K562 (cell line): ENCODE measurements around the gene C19orf67. TPM values are rescaled to one million over a fixed set of nuclear protein-coding genes. Genes with fewer than 3 reads are reported as not detected.

ENCODE experiments used
- CREM ChIP-seq: IDR thresholded peaks from 2 replicates; pipeline ENCODE4 v1.6.1; 2014; ENCODE audit warnings: antibody characterized with exemption, low read depth
- E2F4 ChIP-seq: sonication (generic); formaldehyde crosslinking; IDR thresholded peaks from 2 replicates; pipeline ENCODE4 v1.8.0; 2022; ENCODE audit warnings: mild to moderate bottlenecking, low read depth, missing genetic modification reagents
- E4F1 ChIP-seq: fragments of 250-450 bp; sonication (Bioruptor Pico); IDR thresholded peaks from 2 replicates; pipeline ENCODE4 v1.5.0; 2021; ENCODE audit warnings: mild to moderate bottlenecking, borderline replicate concordance
- GTF2B ChIP-seq: IDR thresholded peaks from 2 replicates; pipeline ENCODE4 v1.6.1; 2011; ENCODE audit not compliant: insufficient read length; ENCODE audit errors: extremely low read depth
- IRF1 ChIP-seq: sonication (generic); formaldehyde crosslinking; IDR thresholded peaks from 2 replicates; pipeline ENCODE4 v1.8.0; 2022; ENCODE audit warnings: missing genetic modification reagents, mild to moderate bottlenecking, borderline replicate concordance
- PTTG1 ChIP-seq: fragments of 450-650 bp; IDR thresholded peaks from 2 replicates; pipeline ENCODE4 v1.6.1; 2016; ENCODE audit warnings: low read depth, mild to moderate bottlenecking, missing genetic modification characterization, missing compliant biosample characterization
- SIX5 ChIP-seq, 2 experiments: IDR thresholded peaks; 2 replicates each; pipeline ENCODE4 v1.6.1; 2011; ENCODE audit warnings: low read length in 2 of 2, borderline replicate concordance in 1 of 2, low read depth in 1 of 2, mild to moderate bottlenecking in 1 of 2, moderate library complexity in 1 of 2; ENCODE audit not compliant: insufficient read depth in 1 of 2
- SPI1 ChIP-seq: IDR thresholded peaks from 2 replicates; pipeline ENCODE4 v1.6.1; 2011; ENCODE audit warnings: low read depth, low read length, control low read depth, borderline replicate concordance
- TBL1XR1 ChIP-seq, 2 experiments: IDR thresholded peaks; 2 replicates each; pipeline ENCODE4 v1.6.1; 2012; ENCODE audit warnings: improper control_type of control experiment in 2 of 2, low read length in 2 of 2, mild to moderate bottlenecking in 1 of 2
- ZBTB33 ChIP-seq: sonication (generic); formaldehyde crosslinking; IDR thresholded peaks from 2 replicates; pipeline ENCODE4 v1.8.1; 2023; ENCODE audit warnings: mild to moderate bottlenecking, missing genetic modification reagents
- ZC3H8 ChIP-seq: fragments of 450-650 bp; IDR thresholded peaks from 2 replicates; pipeline ENCODE4 v1.6.1; 2017
- ZKSCAN1 ChIP-seq: fragments of 150-350 bp; IDR thresholded peaks from 2 replicates; pipeline ENCODE4 v1.6.1; 2016; ENCODE audit warnings: low read depth, low read length
- ZNF175 ChIP-seq: fragments of 200-800 bp; sonication (Bioruptor generic); IDR thresholded peaks from 2 replicates; pipeline ENCODE4 v1.6.1; 2016; ENCODE audit warnings: low read depth, mild to moderate bottlenecking, missing genetic modification characterization, missing compliant biosample characterization
- ZNF518B ChIP-seq: fragments of 250-450 bp; sonication (Bioruptor Pico); IDR thresholded peaks from 2 replicates; pipeline ENCODE4 v1.5.0; 2021; ENCODE audit warnings: mild to moderate bottlenecking, moderate library complexity
- polyA plus RNA-seq, 8 experiments: library from polyadenylated mRNA; depleted of rRNA in 4 of 8; stranded (reverse) in 5 of 8; unstranded in 3 of 8; fragments of >200 nt; fragmentation: Nextera tagmentation in 2 of 8; fragmentation: Illumina TruSeq in 1 of 8; extraction: Ambion mirVana in 2 of 8; extraction: Trizol in 1 of 8; gene quantifications; 2 replicates each; pipeline versions ENCODE4 v1.2.1 to v1.2.3, GENCODE V29; 2011 to 2014; ENCODE audit warnings: inconsistent platforms in 1 of 8, missing spikeins in 1 of 8
- total RNA-seq, 7 experiments: library from RNA; depleted of rRNA in 6 of 7; stranded (reverse); fragments of >200 nt in 6 of 7; fragmentation: Illumina TruSeq in 2 of 7; extraction: Trizol in 2 of 7; gene quantifications; 2 replicates each; pipeline versions ENCODE4 v1.2.1 to v1.2.3, GENCODE V29; 2011 to 2021; ENCODE audit warnings: low replicate concordance in 1 of 7

The C19orf67 gene
- total and polyA plus RNA-seq, 9 of the 15 experiments (the other 6 are each of a cell fraction or from before 2014, with no cell fraction given) = 0.29 to 1.8 (median 0.51) TPM; not detected in 3

GRCh38 chr19:14073261-14073924, 12.2 kb downstream of the C19orf67 start (continued):
- TF ChIP-seq ZC3H8 (no peak), ZKSCAN1 (no peak), ZNF175 (no peak), TBL1XR1 (IDR thresholded peaks at IDR 0.05; ENCODE audit: low read length in 2 of 2) (no peak), ZNF518B (no peak), SPI1 (no peak), PTTG1 (tag) (no peak), CREM (peak; percentile 22; the same call in 1 of the 2 replicates), IRF1 (CRISPR knock-in tag) (no peak), E4F1 (CRISPR knock-in tag) (no peak), GTF2B (no peak), SIX5 (IDR thresholded peaks at IDR 0.05; ENCODE audit: borderline replicate concordance in 1 of 2, insufficient read depth in 1 of 2, low read depth in 1 of 2, low read length in 2 of 2) (no peak), ZBTB33 (CRISPR knock-in tag) (0 out of 2 replicates have a peak, but pooled peaks have one; percentile 6), E2F4 (CRISPR knock-in tag) (no peak)
